GM21515 (cell line): ENCODE results near the gene ARL10.
A peak's percentile ranks its signal among the peaks of the same experiment; 100 is the strongest.
"Not testable (repeated sequence)": the region's sequence is repeated elsewhere in the genome, so short reads cannot be mapped to it uniquely, and the experiment has no call there.

Experiments used
- ATAC-seq: cut with Tn5 transposase; IDR thresholded peaks from one replicate; pipeline ENCODE4 v1.9.1; 2021; ENCODE audit not compliant: unreplicated experiment

Gene ARL10

GRCh38 chr5:176388444-176389134, 23.3 kb downstream of the ARL10 start, which contains the start of the genes HIGD2A and NOP16:
Gene HIGD2A (plus strand): TSS chr5:176388751. CDS start chr5:176388820, 69 bp downstream.
Gene NOP16 (minus strand): TSS chr5:176388598. CDS start chr5:176388539, 59 bp downstream.
- ATAC-seq: peak; percentile 85

DNA sequence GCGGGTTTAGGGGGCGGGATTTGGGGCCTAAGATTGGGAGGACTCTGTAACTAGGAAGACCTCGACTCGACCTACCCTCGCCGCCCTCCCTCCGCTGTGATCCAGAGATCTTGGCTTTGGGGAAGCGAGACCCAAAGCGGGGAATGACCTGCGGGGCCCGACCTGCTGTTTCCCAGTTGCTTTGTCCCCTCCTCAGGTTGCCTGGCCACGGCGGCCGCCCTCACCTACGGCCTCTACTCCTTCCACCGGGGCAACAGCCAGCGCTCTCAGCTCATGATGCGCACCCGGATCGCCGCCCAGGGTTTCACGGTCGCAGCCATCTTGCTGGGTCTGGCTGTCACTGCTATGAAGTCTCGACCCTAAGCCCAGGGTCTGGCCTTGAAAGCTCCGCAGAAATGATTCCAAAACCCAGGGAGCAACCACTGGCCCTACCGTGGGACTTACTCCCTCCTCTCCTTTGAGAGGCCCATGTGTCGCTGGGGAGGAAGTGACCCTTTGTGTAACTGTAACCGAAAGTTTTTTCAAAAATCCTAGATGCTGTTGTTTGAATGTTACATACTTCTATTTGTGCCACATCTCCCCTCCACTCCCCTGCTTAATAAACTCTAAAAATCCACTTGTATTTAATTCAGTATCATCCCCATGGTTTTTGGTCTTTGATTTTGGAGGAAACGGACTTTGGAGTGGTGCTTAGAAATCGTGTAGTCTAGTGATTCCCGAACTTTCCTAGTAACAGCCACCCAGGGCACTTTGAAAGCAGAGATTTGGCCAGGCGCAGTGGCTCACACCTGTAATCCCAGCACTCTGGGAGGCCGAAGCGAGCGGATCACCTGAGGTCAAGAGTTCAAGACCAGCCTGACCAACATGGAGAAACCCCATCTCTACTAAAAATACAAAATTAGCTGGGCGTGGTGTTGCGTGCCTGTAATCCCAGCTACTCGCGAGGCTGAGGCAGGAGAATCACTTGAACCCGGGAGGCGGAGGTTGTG, 24.1 kb downstream of the ARL10 start:
- ATAC-seq: peak; percentile 25

- ATAC-seq: no peak
Measured at GRCh38 chr5:176391479-176391878, 26.2 kb downstream of the ARL10 start.

DNA sequence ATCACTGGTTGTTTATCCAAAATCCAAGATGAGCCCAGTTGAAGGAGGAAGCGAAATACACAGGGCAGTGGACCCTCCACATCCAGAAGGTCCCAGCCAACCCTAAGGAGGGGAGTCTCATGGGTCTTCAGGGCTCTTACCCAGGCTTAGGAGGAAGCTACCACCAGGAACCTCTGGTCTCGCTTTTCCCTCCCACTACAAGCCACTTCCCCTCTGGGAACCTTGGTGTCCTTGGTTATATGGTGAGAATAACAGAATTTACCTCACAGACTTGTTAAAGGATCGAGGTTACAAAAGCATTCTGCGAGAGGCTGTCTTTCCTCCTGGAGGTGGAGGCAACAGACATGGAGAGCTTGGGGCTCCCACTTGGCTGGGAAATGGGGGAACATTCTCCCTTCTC, 26.7 kb downstream of the ARL10 start:
- no peak for ATAC-seq

GRCh38 chr5:176392526-176392925, 27.2 kb downstream of the ARL10 start:
- ATAC-seq: no peak

- no peak for ATAC-seq
Measured at GRCh38 chr5:176394096-176394495, 28.8 kb downstream of the ARL10 start.

GRCh38 chr5:176394881-176395675, 29.8 kb downstream of the ARL10 start:
- ATAC-seq: no peak

DNA sequence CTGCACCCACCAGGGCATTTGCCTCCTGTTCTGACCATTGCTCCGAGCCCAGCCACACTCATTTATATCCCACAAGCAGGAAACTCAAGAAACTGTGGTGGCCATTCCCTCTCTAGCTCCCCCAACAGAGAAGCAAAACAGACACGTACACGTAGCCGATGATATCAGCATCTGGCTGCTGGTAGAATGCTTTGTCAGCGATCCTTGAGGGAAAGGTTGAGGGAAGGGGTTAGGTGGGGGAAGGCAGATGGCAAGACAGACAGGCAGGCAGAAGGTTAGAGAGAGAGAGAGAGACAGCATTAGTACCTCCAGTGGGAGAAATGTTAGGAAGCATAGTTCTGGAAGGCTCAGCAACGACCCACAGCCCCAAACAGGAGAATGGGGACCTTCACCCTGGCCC, 31.0 kb downstream of the ARL10 start:
- ATAC-seq: no peak

GRCh38 chr5:176397736-176398420, 32.6 kb downstream of the ARL10 start:
- no peak for ATAC-seq

DNA sequence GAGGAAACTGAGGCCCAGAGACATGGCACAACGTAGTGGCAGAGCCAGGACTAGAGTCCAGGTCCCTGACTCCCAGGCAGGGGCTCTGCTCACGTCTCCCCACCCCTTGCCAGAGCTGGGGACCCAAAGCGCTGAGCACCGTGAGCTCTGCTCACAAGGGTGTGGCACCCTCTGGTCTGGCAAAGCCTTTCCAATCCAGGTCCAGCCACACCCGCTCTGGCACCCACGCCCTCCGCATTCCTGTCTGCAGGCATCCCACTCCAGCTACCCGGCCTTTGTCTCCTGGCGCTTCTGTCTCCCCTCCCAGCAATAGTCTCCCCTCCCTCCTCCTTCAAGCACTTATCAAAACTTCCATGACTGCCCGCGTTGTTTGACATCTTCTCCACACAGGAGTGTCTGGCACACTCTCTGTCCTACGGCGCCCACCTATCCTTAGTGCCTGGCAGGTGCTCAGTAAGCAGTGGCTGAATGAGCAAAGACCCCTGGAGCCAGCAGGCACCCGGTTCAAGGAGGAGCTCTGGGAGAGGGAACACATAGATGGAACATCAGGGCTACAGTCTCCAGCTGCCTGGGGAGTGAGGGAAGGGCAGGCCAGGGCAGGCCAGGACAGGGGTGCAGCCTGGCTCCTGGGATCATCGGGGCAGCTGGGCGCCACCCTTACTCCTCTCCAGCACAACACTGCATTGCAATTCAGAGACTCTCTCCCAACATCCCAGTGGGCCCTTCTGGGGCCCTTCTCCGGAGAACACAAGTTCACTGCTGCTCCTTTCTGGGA, 35.3 kb downstream of the ARL10 start:
- no peak for ATAC-seq

DNA sequence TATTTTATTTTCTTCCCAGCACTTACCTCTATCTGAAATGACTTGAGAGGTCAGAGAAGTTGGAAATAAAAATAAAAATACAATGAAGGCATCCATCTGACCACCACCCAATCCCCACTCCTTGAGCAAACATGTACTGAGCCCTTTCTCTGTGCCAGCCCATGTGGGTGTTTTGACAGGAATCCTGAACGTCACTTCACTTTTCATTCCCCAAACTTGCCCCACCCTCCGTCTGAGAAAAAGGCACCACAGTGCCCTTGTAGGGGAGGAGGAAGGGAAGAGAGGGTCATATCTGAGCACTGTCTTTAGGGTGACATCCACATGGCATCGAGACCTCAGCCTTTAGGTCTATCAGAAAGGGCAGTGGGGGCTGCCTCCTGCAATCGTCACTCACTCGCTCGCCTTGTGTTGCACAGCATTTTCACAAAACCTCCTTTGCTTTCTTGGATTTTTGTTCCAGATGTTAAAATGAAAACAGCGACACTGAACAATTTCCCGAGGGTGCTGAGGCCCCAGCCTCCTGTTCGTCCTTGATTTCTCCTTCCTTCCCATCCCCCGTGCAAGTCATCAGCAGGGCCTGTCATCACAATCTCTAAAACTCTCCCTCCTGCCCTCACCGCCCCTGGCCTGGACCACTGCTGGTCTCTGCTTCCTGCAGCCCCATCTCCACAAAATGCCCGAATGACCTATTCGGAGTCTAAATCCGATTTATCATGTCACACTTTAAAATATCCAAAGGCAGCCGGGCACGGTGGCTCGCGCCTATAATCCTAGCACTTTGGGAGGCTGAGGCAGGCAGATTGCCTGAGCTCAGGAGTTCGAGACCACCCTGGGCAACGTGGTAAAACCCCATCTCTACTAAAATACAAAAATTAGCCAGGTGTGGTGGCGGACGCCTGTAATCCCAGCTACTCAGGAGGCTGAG, 36.3 kb downstream of the ARL10 start:
- ATAC-seq: no peak

DNA sequence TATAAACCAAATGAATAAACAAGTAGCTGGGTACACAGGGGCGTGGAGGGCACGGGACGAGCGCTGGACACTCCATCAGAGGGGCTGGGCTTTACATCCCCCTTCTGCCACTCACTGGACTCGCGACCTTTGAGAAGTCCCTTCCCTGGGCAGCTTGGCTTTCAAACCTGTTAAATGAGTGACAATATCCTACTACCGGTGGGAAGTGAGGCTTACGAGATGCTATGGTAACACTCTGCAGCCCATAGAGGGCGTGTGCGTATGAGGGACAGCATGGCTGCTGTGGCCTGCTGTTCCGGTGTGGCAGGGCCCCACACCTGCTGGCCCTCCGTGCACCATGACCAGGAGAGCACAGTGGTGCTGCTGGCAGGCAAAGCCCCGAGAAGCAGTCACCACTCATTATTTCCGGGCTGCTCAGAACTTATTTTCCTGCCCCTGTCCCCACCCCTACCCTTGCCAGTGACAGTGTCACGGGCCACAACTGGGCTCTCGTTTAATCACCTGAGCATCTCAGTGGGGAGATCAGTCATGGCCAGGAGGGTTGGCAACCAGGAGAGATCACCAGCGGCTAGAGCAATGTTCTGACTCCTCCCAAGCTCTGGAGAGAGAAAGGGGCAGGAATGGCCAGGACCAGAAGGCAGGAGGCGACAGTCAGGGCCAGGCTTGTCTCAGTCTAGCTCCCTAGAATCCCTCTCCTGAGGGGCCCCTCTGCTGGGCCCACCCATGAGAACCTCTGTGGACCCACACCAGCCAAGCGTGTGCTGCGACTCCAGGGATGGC, 40.6 kb downstream of the ARL10 start:
- no peak for ATAC-seq

GRCh38 chr5:176406436-176407052, 41.3 kb downstream of the ARL10 start:
- ATAC-seq: no peak

GRCh38 chr5:176407456-176408251, 42.4 kb downstream of the ARL10 start:
- no peak for ATAC-seq

DNA sequence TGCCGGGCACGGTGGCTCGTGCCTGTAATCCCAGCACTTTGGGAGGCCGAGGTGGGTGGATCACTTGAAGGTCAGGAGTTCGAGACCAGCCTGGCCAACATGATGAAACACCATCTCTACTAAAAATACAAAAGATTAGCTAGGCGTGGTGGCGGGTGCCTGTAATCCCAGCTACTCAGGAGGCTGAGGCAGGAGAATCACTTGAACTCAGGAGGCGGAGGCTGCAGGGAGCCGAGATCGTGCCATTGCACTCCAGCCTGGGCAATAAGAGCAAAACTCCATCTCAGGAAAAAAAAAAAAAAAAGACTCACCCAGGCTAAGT, 42.9 kb downstream of the ARL10 start:
- ATAC-seq: not testable (repeated sequence)

GRCh38 chr5:176408590-176408989, 43.3 kb downstream of the ARL10 start:
- ATAC-seq: no peak

DNA sequence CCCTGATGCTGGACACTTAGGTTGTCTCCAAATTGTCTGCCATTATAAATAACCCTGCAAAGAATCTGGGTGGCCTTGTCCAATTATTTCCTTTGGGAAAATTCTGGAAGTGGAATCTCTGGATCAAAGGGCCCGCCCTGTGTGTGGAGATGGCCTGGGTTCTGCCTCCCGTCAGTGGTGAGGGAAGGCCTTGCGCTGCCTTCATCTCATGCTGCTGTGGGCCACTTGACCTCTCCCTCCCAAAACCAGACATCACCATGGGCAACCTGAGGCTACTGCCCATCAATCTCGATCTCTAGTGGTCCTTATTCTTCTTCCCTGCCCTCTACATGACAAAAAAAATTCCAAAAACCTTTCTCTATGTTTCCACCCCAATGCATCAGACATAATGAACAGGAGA, 44.5 kb downstream of the ARL10 start:
- no peak for ATAC-seq
